GM19324 (cell line): ENCODE results near the gene MYO3A.

Experiments used
- ATAC-seq: cut with Tn5 transposase; IDR thresholded peaks from one replicate; pipeline ENCODE4 v1.9.1; 2021; ENCODE audit warnings: mild to moderate bottlenecking, moderate library complexity; ENCODE audit not compliant: unreplicated experiment, low FRiP score

MYO3A gene

DNA sequence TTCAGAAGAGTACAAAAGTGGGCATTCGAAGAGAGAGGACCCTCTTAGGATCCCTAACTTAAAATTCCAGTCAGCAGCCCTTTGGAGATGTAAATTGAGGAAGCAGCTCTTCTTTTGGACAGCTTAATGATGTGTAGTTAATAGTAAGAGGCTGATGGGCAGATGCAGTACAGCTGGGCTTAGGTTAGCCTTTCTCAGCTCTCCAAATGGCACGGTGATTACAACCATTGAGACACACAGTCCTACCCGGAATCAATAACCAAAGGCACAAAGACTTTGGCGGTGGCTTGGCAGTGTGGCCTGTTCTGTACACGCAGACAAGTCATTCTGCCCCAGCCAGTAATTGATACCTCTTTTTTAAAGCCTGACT is 309.3 kb downstream of the MYO3A start:
- ATAC-seq, result no peak

DNA sequence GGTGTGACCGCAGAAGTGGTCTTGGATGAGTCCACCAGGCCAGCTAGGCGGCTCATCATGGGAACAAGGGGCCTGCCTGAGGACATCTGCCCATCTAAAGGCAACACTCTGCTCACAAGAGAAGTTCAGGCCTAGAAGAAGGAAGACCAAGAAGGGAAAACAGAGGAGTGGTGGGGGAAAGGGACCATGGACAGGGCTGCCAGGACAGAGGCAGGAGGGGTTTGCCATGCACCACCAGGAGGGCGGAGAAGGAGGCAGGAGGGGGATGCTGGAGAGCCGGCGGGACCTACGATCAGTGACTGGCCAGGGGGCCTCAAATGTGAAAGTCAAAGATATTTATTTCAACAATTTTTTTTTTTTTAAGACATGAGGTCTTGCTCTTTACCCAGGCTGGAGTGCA is 315.7 kb downstream of the MYO3A start:
- no peak for ATAC-seq

DNA sequence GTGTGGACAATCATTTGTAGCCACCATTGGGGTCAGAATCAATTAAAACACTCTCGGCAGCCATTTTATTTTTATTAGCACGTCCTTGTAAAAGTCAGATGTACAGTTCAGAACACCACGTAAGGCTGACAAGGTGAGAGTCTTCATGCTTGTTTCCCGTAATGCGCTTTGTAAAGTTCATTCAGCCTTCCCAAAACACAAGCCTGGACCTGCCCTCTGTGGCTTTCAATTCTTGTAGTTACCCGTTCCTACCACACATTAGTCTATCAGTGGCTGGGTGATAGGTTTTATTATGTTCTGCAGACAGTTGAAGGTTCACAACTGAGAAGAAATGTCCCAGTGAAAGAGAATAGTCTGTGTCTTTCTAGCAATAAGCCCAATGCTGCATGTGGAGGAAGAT is 317.9 kb downstream of the MYO3A start:
- no peak for ATAC-seq

DNA sequence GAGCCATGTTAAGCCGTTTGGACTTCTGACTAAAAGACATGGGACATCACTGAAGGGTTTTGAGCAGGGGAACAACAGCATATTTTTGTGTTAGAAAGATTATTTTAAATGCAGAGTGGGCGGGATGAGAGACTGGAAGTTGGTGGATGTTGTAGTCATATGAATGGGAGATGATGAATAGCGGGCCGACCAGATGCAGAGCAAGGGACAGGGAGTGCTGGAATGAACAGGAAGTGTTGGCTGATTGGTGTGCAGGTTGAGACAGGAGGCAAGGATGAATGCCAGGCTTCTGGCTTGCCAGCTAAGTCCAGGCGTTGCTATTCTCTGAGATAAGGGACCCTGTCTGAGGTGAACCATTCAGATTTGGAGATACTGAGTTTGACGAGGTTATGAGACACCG is 320.6 kb downstream of the MYO3A start:
- no peak for ATAC-seq

DNA sequence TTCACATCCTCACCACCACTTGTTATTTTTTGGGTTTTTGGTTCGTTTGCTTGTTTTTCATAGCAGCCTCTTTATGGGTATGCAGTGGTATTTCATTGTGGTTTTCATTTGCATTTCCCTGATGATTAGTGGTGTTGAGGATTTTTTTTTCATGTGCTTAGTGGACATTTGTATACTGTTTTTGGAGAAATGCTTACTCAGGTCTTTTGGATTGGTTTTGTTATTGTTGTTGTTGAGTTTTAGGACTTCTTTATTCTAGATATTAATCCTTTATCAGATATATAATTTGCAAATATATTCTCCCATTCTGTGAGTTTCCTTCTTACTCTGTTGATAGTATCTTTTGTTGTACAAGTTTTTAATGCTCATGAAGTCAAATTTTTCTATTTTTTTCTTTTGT is 325.3 kb downstream of the MYO3A start:
- no peak for ATAC-seq
